Measurements from ENCODE around the gene CDK5RAP1.
A peak's percentile ranks its signal among the peaks of the same experiment; 100 is the strongest.
"Not testable (repeated sequence)": the region's sequence is repeated elsewhere in the genome, so short reads cannot be mapped to it uniquely, and the experiment has no call there.

The CDK5RAP1 gene

DNA sequence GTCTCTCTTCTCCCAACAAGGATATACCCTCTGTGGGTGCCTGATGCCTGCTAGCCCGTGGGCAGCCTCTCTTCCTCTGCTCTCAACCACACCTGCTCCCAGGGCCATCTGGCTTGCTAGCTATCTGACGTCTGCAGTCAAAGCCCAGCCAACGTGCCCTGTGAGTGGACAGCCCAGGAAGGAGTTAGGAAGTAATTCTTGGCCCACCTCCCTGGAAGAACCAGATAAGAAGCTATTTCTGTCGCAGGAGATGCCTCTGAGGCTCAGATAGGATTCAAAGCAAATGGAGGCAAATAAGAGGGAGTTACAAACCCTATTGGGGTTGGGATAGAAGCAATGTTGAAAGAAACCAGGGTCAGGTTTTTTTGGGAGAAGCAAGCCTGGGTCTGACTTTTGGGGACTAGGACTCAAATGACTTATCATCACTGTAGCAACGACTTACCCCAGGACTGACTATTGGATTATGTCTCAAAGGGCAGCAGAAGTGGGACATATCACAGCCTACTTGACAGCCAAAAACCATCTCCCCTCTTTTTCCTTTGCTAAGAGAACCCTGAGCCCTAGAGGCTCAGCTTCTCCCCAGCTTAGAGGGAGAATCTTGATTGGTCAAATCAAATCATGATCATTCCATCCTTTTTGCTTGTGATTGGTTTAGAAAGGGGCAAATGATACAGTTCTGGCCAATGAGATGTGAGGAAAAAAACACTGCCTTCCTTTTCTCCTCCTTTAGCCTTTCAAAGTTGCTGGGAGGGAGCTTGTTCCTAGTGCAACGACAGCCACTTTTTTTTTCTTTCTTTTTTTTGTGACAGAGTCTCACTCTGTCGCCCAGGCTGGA lies 18.0 kb upstream of the CDK5RAP1 start:
- DNase-seq (ENCODE audit: low spot score): no peak

DNA sequence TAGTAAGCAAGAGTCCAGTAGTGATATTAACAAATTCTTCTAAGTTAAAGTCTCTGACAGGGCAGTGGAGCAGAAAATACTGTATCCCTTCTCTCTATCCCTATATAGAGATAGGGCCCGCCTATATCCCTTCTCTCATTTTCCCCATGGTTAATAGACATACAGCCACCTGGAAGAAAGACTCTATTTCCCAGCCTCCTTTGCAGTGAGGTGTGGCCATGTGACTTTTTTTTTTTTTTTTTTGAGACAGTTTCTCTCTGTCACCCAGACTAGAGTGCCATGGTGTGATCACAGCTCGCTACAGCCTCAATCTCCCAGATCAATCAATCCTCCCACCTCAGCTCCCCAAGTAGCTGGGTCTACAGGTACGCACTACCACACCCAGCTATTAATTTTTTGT lies 16.7 kb upstream of the CDK5RAP1 start:
- DNase-seq (ENCODE audit: low spot score): no peak

DNA sequence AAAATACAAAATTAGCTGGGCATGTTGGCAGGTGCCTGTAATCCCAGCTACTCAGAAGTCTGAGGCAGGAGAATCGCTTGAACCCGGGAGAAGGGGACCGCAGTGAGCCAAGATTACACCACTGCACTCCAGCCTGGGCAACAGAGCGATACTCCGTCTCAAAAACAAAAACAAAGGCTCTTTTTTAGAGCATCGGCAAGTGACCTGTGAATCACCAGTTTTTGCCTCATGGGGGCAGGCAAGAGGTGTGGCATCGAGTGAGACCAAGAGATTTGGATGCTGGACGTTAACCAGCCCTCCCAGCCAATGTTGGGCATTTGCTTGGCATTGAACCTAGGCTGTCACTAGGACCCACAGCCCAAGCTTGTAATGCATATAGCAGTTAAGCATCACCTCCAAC lies 14.6 kb upstream of the CDK5RAP1 start:
- no peak for DNase-seq (ENCODE audit: low spot score)

DNA sequence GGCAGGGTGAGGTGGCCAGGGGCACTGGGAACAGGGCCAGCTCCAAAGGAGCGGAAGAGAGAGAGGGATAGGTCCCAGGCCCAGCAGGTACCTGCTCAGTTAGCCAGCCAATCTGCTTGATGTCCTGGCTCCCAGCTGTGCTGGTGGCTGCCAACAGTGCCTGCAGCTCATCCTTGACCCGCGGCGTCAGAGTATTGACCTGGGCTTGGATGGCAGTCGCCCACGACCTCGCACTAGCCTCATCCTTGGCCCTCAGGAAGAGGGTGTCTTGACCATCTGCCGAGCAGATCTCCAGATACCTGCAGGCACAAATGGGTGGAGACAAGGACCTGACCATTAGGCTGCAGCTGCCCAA lies 11.1 kb upstream of the CDK5RAP1 start:
- DNase-seq (ENCODE audit: low spot score): no peak

DNA sequence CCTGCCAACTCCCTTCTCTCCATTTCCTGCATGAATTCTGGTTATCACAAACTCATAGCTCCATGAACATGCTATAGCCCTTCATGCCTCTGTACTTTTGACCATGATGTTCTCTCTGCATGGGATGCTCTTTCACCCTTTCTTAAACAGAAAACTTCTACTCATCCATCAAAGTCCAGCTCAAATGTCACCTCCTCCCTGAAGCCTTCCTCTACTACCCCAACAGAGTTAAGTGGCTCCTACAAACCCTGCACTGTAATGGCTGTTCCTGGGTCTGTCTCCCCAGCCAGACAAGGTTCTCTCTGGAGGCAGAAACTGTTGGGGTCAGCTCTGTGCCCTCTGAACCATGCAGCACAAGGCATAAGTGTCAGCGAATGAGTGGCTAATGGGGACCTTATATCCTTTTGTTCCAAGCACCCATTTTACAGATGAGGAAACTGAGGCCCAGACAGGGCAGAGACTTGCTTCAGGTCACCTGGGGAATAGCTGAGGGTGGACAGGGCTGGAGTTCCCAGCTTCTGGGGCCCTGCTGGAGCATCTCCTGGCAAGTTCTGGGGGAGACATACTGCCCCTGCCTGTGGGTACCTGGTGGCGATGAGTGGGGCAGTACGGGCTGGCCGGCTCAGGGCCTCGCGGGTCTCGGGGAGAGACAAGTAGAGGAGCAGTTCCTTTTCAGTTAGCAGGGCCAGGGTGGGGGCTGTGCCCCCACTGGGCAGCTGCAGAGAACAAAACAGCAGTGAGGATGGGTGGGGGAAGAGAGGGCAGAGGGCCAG lies 10.6 kb upstream of the CDK5RAP1 start:
- no peak for DNase-seq (ENCODE audit: low spot score)

DNA sequence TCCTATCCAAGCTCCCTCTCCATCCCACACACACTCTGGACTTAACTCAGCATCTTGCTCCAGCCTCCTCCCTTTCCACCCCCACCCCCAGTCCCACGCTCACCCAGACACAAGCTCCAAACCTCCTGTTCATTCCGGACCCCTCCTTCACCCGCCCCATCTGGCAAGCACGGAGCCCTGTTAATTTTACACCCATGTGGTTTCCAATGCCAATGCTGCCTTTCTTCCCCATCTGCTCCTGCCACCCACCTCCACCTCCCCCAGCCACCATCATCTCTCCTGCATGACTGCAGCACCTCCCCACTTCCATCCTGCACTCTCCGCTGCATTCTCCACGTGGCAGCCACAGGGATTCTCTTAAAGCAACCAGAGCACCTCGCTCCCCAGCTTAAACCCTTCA lies 9.9 kb upstream of the CDK5RAP1 start:
- no peak for DNase-seq (ENCODE audit: low spot score)

DNA sequence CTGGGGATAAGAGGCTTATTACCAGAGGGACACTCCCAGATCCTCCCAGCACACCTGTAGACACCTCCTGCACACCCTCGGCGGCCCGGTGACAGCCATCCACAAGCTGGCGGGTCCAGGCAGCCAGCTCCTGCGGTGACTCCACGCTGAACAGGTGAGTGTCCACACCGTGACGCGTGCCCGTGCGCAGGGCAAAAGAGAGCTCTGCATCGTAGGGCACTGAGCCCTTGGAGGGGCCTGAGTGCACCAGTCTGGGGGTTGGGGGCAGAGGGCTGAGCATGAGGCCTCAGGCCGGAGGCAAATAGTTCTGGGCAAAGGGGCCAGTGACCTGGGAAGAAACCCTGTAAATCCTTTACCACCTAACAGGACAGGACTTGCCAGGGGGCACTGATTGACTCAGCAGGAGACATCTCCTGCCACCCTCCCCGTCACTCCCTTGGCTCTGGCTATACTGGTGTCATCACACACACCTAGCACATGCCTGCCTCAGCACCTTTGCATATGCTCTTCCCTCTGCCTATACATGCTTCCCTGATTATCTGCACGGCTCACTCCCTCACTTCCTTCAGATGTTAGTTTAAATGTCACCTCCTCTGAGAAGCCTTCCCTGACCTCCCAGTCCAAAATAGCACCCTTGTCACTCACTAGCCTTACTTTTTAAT lies 8.9 kb upstream of the CDK5RAP1 start:
- no peak for DNase-seq (ENCODE audit: low spot score)

DNA sequence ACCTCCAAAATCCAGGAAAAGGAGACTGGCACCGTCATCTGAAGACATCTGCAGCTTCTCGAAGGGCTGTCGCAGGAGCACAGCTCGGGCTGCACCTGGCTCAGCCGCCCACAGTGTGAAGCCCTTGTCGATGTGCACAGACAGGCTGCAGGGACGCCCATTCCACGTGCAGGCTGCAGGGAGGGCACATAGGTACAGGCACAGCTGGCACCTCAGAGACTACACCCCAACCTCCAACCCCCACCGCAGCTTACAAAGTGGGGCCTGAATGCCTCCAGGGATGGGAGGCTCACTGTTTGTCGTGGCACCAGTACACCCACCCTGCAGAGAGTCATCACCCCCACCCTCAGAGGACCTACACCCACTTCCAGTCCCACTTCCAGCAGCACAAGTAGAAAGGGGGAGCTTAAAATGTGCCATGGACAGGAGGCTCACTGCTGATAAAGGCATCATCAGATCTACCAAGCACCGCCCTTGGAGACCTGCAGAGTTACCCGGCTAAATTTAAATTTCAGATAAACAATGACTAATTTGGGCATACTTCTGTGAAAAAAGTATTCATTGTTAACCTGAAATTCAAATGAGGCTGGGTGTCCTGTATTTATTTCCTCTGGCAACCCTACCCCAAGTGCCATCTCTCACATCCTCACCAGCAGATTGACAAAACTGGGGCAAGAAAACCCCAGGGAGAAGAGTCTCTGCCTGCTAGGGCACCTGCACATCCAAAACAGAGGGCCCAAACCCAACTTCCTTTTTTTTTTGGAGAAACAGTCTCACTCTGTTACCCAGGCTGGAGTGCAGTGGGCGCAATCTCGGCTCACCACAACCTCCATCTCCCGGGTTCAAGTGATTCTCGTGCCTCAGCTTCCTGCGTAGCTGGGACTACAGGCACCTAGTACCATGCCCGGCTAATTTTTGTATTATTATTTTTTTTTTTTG lies 7.7 kb upstream of the CDK5RAP1 start:
- no peak for DNase-seq (ENCODE audit: low spot score)

DNA sequence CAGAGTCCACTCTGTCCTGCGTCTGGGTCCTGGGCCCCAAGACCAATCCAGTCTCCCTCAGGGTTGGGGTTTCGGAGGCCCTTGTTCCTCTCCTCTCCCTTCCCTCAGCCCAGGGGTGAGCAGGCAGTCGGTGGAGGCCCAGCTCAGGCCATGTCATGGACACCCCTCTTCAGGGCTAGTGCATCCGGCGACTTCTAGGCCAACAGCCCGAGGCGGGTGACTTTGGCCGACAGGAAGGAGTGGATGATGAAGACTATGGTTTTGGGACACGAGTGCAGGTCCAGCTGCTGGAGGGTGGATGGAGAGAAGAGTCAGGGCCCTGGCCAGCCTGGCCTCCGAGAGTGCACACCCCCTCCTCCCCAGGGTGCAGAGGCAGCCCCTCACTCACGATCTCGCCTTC lies 7.0 kb upstream of the CDK5RAP1 start:
- no peak for DNase-seq (ENCODE audit: low spot score)

DNA sequence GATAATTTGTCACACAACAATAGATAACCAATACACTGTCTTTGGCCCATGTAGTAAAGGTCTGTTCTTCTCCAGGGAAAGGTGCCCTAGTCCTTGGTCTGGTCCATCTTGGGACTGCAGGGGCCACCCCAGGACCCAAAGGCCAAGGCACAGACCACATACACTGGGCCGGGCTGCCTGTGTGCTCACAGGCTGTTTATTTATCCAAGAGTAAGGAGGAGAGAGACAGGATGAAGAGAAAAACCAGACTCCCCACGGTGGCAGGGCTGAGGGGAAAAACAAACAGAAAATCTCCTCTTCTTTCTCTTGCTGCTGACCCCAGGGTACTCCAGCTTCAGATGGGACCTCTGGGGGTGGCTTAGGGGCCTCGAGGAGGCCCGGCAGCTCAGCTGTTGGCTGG lies 6.5 kb upstream of the CDK5RAP1 start:
- no peak for DNase-seq (ENCODE audit: low spot score)

DNA sequence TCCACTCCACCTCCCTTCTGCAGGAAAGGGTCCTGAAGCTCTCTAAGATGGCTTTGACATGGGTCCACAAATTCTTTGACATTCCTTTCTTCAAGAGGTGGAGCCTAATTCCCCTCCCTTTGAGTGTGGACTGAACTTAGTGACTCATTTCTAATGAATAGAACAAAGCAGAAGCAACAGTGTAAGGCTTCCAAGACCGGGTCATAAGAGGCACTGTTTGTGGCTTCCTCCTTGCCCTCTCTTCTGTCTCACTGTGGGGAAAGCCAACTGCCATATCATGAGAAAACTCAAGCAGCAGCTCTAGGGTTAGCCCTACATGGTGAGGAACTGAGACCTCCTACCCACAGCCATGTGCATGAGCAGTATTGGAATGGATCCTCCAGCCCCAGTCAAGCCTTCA lies 5.9 kb upstream of the CDK5RAP1 start:
- DNase-seq (ENCODE audit: low spot score): no peak

DNA sequence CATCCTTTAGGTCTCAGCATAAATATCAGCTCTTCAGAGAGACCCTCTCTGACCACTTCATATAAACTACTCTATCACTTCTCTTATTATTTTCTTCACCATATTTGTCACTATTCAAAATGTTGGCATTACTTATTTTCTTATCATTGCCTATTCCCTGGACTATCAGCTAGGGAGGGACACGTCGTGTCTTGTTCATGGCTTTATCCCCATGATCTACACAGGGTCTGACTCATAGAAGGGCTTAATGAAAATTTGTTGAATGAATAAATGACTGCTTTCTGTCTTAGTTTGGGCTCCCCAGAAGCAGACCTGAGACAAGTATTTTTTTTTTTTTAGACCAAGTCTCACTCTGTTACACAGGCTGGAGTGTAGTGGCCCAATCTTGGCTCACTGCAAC lies 3.0 kb upstream of the CDK5RAP1 start:
- DNase-seq (ENCODE audit: low spot score): no peak

DNA sequence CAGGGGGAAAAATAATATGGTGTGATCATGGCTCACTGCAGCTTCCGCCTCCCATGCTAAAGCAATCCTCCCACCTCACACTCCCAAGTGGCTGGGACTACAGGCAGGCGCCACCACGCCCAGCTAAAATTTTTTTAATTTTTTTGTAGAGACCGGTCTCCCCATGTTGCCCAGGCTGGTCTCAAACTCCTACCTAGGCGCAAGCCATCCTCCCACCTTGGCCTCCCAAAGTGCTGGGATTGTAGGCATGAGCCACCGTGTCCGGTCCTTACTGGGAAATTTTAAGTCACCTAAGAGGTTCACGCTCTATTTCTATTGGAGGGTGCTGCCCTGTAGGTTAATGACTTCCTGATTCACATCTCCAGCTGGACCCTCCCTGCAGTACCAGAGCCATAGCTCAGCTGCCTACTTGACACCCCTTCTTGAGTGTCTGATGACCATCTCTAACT lies 626 bp upstream of the CDK5RAP1 start:
- peak; percentile 11 for DNase-seq (ENCODE audit: low spot score)

DNA sequence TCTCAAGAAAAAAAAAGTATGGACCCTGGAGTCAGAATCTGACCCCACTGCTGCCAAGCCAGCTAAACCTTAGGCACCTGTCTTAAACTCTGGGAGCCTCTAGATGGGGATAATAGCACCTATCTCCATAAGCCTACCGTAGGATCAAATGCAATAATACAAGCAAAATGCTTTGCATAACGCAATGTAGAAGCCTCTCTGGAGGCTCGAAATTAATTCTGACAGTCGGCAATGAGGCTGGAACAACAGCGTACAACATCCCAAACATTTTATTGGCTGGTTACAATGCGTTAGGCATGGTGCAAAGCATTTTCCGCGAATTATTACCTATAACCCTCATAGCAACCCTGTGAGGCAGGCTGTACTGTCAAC lies 521 bp downstream of the CDK5RAP1 start:
- DNase-seq (ENCODE audit: low spot score): peak; percentile 16

DNA sequence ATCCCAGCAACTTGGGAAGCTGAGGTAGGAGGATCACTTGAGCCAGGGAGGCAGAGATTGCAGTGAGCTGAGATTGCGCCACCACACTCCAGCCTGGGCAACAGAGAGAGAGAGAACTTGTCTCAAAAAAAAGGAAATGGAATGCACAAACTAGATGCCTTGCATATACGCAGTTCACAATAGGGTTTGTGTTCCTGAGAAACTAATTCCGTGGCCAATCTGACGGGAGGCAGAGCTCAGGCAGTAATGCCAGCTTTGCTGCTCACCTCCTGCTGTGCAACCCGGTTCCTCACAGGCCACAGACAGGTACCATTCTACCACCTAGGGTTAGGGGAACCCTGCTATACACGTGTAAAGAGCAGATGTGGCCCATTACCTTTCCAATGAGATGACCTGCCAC lies 1.4 kb downstream of the CDK5RAP1 start:
- no peak for DNase-seq (ENCODE audit: low spot score)

DNA sequence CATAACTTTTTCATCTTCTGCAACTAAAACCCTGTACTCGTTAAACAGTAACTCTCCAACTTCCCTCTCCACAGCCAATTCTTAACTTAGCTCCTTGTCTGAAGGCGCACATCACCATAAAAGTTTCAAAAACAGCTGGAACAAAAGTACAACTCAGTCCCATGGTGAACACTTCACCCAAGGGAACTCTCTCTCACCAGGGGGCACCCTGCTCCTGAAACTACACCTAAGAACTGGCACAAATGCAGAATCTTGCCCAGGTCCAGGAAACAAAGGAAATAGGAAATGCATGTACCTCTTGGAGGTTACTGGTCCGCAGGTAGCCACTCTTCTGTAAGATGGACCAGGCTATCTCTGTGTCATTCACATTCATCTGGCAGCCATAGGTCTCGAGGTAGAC lies 6.6 kb downstream of the CDK5RAP1 start:
- DNase-seq (ENCODE audit: low spot score): no peak

DNA sequence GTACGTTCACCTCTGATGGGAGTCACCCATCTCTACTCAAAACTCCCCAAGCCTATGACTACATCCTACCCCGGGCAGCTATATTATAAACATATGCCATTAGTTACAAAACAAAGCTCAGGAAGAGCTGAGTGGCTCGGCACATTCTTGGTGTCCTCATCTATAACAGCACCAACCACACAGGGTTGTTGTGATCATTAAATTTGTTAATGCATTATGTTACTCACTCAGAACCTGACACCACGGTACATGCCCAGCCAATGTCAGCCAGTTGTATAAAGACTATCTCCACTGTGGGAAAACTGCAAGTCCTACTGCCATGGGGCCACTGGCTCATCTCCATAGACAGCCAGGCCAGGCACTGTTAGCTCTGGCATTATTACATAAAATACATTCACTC lies 7.7 kb downstream of the CDK5RAP1 start:
- no peak for DNase-seq (ENCODE audit: low spot score)

DNA sequence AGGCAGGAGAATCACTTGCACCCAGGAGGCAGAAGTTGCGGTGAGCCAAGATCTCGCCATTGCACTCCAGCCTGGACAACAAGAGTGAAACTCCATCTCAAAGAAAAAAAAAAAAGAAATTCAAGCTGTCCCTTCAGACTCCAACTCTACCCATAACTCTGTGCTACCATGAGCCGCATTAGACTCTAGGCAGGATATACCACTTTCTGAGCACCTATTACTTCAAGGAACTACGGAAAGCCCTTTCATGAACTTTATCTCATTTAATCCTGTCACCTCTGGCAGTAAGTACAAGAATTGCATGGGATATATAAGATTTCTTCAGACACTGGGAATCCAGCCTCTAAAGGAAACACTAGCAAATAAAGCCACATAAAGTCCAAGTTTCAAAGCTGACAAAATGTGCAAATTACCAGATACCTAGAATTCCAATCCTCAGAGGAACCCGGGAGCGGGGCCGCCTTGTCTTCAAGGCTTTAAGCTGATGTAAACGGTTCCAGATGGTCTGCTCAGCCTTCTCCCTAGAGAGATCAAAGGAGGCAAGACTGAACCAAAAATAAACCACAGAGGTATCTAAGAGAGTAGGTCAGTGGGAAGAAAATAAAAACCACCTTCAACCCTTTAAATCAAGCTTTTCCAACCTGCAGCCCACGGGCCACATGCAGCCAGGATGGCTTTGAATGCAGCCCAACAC lies 9.4 kb downstream of the CDK5RAP1 start:
- DNase-seq (ENCODE audit: low spot score): no peak

DNA sequence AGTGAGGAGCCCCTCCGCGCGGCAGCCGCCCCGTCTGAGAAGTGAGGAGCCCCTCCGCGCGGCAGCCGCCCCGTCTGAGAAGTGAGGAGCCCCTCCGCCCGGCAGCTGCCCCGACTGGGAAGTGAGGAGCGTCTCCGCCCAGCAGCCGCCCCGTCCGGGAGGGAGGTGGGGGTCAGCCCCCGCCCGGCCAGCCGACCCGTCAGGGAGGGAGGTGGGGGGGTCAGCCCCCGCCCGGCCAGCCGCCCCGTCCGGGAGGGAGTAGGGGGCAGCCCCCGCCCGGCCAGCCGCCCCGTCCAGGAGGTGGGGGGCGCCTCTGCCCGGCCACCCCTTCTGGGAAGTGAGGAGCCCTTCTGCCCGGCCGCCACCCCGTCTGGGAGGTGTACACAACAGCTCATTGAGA lies 12.0 kb downstream of the CDK5RAP1 start:
- DNase-seq (ENCODE audit: low spot score): not testable (repeated sequence)

DNA sequence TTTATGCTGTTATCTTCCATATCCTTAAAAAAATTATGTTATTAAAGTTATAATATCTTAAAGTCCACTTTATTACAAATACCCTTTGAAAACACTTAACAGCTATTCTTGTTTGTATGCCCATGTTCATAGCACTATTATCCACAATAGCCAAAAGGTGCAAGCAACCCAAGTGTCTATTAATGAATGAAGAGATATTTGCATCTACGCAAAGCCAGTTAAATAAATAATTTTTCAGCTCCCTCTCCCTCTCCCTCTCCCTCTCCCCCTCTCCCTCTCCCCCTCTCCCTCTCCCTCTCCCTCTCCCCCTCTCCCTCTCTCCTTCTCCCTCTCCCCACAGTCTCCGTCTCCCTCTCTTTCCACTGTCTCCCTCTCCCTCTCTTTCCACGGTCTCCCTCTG lies 13.1 kb downstream of the CDK5RAP1 start:
- DNase-seq (ENCODE audit: low spot score): no peak

DNA sequence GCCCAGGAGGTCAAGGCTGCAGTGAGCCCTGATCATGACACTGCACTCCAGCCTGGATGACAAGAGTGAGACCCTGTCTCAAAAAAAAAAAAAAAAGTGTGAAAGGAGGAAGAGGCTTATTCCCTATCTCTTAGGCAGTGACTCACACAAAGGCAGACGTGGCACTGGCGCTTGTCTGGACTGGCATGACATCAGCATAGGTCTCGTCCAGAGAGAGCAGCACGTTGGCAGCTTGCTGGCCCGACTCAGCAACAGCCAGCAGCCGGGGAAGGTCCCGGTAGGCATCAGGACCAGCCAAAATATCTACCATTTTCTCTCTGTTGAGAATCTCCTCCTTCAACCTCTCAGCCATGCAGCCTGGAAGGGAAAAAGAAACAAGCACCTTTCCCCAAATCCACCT lies 14.1 kb downstream of the CDK5RAP1 start:
- no peak for DNase-seq (ENCODE audit: low spot score)
